Activated naive CD8-positive, alpha-beta T cell (primary cell): ENCODE results near the gene HK1.

ENCODE experiments used
- H3K27ac Mint-ChIP-seq: one replicate; pipeline ENCODE4 v1.8.0; 2021; ENCODE audit warnings: mixed read lengths
- H3K27me3 Mint-ChIP-seq: one replicate; pipeline ENCODE4 v1.8.0; 2021; ENCODE audit warnings: mixed read lengths
- H3K36me3 Mint-ChIP-seq: one replicate; pipeline ENCODE4 v1.8.0; 2021; ENCODE audit warnings: mixed read lengths
- H3K4me1 Mint-ChIP-seq: one replicate; pipeline ENCODE4 v1.8.0; 2021; ENCODE audit warnings: low read depth, mixed read lengths
- H3K4me3 Mint-ChIP-seq: one replicate; pipeline ENCODE4 v1.8.0; 2021; ENCODE audit warnings: mild to moderate bottlenecking, mixed read lengths
- H3K9me3 Mint-ChIP-seq: one replicate; pipeline ENCODE4 v1.8.0; 2021; ENCODE audit warnings: low read depth, mixed read lengths

HK1 gene

DNA sequence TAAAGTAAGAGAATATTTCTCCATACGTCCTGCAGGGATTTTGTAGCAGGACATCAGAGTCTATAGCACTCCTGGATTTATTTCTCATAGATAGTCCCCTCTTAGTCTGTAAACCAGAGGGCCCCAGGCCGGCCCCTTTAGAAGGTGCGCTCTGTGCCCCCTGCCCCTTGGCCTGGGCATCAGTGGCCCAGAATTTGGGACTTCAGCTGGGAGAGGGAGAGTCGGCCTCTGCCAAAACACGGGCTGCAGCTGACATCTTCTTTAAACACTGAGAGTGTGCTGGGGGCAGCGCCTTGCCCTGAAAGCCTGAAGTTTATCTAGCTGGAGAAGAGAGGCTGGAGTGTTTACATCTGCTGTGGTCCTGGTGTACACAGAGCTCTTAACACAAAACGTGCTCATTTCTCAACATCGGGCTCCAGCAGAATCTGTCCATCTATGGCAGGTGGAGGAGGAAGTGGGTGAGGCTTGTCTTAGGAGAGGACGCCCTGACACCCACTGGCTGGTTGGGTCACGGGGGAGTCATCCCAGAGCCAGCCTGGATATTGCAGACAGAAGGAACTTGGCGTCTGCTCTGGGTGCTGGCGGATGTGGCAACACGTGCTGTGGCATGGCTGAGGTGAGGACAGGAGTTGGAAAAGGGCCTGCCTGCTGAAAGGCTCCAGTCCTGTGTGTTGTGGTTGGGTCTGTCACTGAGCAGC, 143.5 kb downstream of the HK1 start:
- peaks cover 36% of the 10 kb centered on the region for H3K4me1 Mint-ChIP-seq
- no peak overlapping the region for H3K4me3 Mint-ChIP-seq
- H3K27ac Mint-ChIP-seq: no peak overlapping the region
- H3K36me3 Mint-ChIP-seq: no peaks in the 10 kb centered on the region
- H3K27me3 Mint-ChIP-seq: no peaks in the 10 kb centered on the region
- no peaks in the 10 kb centered on the region for H3K9me3 Mint-ChIP-seq

DNA sequence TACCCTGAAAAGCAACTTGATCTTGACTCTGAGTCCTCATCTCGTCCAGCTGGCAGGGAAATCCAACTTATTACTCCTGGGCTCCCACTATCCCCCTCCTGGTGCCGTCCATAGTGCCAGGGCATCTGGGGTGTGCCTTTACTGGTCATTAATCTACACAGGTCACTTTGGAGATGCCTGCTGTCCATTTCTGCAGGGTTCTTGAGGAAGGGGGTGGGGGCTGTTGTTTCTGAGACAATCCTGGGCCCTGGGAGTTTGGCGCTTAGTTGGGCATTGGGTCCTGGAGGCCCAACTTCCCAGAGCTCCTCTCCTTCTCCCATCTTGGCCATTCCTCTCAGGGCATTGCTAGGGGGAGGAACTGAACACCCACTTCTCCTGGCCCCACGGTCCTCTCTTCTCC, 144.4 kb downstream of the HK1 start:
- Mint-ChIP-seq H3K4me1 (peaks cover 42% of the 10 kb centered on the region), H3K27me3 (no peaks in the 10 kb centered on the region), H3K4me3 (no peak overlapping the region), H3K9me3 (no peaks in the 10 kb centered on the region), H3K36me3 (no peaks in the 10 kb centered on the region), H3K27ac (no peak overlapping the region)

DNA sequence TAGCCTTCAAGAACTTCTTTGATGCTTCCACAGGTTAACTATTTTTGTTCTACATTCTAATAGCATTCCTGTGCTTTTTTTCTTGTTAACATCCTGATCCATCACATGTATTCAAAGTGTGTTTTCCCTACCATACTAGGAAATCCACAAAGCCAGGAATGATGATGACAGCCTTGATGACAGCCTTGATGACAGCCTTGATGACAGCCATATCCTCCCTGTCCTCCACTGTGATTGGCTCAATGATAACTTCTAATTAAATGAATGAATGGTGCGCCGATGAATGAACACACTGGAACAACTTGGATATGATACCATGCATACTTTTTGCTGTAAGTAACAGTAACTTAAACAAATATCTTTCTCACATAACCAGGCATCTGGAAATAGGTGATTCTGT, 146.7 kb downstream of the HK1 start:
- H3K27ac Mint-ChIP-seq: no peak overlapping the region

DNA sequence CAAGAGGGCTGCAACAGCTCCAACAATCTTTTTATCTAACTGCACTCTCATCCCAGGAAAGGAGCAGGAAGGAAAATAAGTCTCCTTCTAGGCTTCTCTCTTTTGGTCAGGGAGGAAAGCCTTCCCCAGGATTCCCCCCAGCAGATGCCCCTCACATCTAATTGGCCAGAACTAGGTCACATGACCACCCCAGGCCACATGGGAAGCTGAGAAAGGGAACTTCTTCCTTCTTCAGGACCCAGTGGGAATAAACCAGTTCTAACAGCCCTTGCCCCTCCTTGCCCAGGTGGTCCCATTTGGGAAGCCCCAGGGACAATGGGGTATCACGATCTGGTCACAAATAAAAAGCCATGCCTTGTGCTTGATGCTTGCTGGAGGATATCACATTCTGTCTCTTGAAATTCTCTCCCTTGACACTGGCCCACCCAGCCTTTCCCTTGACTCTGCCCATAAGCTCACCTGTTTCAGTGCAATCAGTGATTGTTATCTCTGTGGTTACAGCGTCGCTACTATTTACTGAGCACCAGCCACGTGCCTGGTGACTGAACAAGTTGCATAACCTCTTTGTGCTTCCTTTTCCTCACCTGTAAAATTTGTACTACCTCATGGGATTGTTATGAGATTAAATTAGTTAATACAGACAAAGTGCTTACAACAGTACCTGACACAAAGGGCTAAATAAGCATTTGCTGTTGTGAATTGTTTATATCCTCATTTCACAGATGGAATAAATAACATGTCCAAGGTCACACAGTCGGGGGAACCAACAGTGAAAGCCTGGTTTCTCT, 147.4 kb downstream of the HK1 start:
- no peaks in the 10 kb centered on the region for H3K36me3 Mint-ChIP-seq
- no peaks in the 10 kb centered on the region for H3K9me3 Mint-ChIP-seq
- peaks cover 49% of the 10 kb centered on the region for H3K4me1 Mint-ChIP-seq
- no peaks in the 10 kb centered on the region for H3K27me3 Mint-ChIP-seq
- peak overlapping the region; percentile 4 for H3K27ac Mint-ChIP-seq
- peak overlapping the region; percentile 11 for H3K4me3 Mint-ChIP-seq

More for the DNA sequence above, 146.7 kb downstream of the HK1 start:
- H3K4me1 Mint-ChIP-seq: peaks cover 49% of the 10 kb centered on the region
- no peaks in the 10 kb centered on the region for H3K9me3 Mint-ChIP-seq
- no peak overlapping the region for H3K4me3 Mint-ChIP-seq
- no peaks in the 10 kb centered on the region for H3K36me3 Mint-ChIP-seq
- no peaks in the 10 kb centered on the region for H3K27me3 Mint-ChIP-seq

DNA sequence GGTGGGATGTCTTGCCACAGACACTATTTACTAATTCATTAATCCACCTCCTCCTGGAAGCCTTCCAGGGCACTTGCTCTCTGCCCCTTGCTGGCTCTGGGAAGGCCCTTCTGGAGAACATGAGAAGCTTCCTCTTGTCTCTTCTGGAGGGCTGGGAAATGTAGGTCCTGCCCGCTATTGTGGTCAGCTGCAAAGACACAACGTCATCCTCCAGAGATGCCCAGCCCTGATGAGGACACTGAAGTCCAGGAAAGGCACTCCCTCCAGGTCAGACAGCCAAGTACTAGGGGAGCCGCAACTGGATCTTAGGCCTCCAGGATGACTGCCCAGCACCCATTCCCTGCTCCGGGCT, 148.1 kb downstream of the HK1 start:
- no peaks in the 10 kb centered on the region for H3K27me3 Mint-ChIP-seq
- H3K4me1 Mint-ChIP-seq: peaks cover 49% of the 10 kb centered on the region
- H3K36me3 Mint-ChIP-seq: no peaks in the 10 kb centered on the region
- H3K27ac Mint-ChIP-seq: peak overlapping the region; percentile 10
- H3K4me3 Mint-ChIP-seq: no peak overlapping the region
- H3K9me3 Mint-ChIP-seq: no peaks in the 10 kb centered on the region

DNA sequence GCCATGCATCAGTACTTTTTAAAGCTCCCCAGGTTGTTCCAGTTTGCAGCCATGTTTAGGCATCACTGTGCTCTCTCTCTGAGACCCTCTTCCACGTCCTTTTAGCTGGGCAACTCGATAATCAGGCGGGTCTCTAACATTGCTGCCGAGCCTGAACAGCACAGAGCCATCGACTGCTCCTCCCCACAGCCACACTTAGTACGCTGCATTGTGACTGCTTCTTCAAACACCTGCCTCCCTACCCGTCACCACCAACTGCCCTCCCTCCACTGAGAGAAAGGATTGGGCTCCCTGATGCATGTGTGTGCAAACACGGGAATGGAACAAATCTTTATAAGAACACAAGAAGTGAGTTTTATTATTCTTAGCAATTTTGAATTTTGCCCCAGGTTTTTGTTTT, 149.9 kb downstream of the HK1 start:
- Mint-ChIP-seq H3K36me3 (no peaks in the 10 kb centered on the region), H3K27me3 (no peaks in the 10 kb centered on the region), H3K4me3 (no peak overlapping the region), H3K4me1 (peaks cover 44% of the 10 kb centered on the region), H3K27ac (no peak overlapping the region), H3K9me3 (no peaks in the 10 kb centered on the region)

DNA sequence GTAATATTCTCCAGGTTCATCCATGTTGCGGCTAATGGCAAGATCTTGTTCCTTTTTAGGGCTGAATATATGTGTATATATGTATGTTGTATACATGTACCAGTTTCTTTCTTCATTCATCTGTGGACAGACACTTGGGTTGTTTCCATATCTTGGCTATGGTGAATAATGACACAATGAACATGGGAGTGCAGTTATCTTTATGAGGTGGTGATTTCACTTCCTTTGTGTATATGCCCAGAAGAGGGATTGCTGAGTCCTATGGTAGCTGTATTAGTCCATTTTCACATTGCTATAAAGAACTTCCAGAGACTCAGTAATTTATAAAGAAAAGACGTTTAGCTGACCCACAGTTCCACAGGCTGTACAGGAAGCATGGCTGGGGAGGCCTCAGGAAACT, 155.9 kb downstream of the HK1 start:
- Mint-ChIP-seq H3K27ac (no peak overlapping the region), H3K4me1 (no peaks in the 10 kb centered on the region), H3K27me3 (peaks cover 3% of the 10 kb centered on the region), H3K4me3 (no peak overlapping the region), H3K36me3 (no peaks in the 10 kb centered on the region), H3K9me3 (no peaks in the 10 kb centered on the region)

DNA sequence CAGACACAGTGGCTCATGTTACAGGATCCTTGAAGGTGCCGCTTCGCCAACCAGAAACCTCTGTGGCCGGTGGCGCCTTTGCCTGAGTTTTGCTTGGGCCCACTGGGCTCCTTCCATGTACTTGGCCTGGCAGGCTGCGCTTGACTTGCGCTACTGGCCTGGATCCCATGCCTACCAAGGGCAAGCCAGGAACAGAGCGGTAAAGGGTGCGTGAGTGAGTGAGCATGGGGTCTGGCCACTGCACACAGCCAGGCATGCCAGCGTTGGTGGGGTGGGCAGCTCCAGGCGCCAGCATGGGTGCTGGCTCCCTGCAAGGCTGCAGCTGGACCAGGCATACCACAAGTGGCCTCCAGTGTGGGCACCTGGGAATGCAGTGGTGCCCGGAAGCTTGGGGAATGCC, 156.6 kb downstream of the HK1 start:
- Mint-ChIP-seq H3K4me1 (no peaks in the 10 kb centered on the region), H3K27me3 (peaks cover 3% of the 10 kb centered on the region), H3K4me3 (no peak overlapping the region), H3K27ac (no peak overlapping the region), H3K9me3 (no peaks in the 10 kb centered on the region), H3K36me3 (no peaks in the 10 kb centered on the region)

DNA sequence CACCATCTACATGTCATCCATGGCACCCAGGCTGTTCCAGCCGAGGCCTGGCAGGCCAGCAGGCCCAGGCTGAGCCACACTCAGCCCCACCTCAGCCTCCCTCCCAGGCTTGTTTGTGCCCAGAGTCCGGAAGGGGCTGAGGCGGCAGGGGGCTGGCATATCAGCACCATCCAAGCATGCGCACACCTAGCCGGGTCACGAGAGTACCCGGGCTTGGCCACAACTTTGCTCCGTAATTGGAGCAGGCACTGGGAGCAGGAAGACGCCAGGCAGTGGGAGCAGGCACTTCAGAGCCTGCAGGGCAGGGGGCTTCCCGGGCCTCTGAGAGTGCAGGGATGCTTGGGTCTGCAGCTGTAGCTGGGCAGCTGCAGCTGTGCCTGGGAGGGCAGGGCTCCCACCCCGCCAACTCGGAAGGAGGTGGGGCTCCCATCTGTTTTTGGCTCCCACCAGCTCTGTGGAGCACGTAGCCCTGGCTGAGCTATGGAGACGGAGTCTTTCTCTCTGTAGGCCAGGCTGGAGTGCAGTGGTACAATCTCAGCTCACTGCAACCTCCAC, 157.7 kb downstream of the HK1 start:
- Mint-ChIP-seq H3K27me3 (peaks cover 3% of the 10 kb centered on the region), H3K4me1 (no peaks in the 10 kb centered on the region), H3K27ac (no peak overlapping the region), H3K36me3 (no peaks in the 10 kb centered on the region), H3K9me3 (no peaks in the 10 kb centered on the region), H3K4me3 (no peak overlapping the region)

DNA sequence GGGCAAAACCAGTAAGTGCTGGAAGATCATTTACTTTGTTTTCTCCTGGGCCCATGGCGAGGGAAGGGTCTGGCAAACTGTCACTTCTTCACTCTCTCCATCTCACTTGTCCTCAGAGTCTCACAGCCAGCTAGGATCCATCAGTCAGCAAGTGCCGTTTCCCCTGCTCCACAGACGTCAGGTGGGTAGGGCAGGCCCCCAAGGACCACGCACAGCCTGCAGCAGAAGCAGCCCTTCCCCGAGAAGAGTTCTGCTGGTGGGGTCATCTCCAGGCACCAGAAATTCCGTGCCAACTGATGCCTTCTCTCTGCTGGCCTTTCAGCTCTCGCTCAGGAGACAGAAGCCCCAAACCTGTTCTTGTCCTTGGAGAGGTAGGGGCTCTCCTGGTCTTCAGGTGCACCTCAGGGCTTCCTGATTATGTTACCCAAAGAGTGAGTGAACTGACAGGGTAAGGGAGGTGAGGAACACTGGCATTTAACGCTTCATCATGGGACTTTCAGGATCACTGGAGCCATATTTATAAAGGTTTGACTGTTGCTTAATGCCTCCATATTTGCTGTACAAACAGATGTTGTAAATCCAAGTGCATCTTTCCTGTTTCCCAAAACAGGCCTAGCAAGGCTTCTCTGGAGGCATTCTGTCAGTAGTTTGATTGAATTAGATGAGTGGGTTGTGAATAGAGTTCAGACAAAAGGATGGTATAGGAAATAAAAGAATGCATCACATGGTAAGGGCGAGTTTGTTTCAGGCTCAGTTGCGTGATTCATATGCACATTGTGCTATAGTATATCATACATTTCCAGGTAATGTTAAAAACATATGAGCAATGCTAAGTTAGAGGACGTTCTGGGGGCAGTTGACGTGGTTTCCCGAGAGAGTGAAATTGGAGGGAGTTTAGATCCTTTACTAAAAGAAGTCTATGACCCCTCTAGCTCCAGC, 159.3 kb downstream of the HK1 start:
- no peaks in the 10 kb centered on the region for H3K9me3 Mint-ChIP-seq
- H3K27ac Mint-ChIP-seq: no peak overlapping the region
- no peaks in the 10 kb centered on the region for H3K36me3 Mint-ChIP-seq
- H3K27me3 Mint-ChIP-seq: peaks cover 3% of the 10 kb centered on the region
- no peak overlapping the region for H3K4me3 Mint-ChIP-seq
- no peaks in the 10 kb centered on the region for H3K4me1 Mint-ChIP-seq

DNA sequence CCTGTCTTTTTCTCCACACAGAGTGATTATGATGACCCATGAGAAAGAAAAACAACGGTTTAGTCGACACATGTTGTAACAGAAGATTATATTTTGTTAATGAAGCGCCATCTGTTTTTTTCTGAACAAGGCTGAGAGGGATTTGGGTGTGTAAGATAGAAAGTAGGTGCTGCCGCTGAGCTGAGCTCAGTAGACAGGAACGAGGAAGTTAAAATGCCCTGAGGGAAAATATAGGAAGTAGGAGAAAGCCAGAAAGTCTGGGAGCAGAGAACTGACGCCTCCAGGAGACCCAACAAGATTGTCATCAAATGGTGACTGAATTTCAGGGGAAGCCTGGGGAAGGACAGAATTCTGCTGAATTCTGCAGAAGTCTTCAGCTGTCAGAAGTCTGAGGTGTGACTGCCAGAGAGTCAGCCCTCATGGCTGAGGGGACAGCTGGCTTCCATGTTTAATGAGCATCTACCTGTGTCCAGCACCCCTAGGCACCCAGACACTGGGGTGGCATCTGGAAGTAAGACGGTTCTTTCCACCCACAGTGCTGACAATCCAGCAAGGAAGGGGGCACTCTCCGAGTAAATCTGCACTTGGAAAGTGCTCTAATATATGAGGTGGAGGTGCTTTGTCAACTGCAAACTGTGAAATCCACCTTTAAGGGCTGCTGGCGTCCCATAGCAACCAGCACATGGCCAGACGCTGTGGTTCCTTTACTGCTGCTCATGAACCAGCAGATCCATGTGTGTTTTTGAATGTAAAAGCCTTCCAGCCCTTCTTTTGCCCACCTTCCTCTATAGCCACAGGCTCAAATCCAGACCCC, 160.4 kb downstream of the HK1 start:
- H3K4me1 Mint-ChIP-seq: no peaks in the 10 kb centered on the region
- no peaks in the 10 kb centered on the region for H3K36me3 Mint-ChIP-seq
- H3K4me3 Mint-ChIP-seq: no peak overlapping the region
- H3K9me3 Mint-ChIP-seq: no peaks in the 10 kb centered on the region
- peaks cover 3% of the 10 kb centered on the region for H3K27me3 Mint-ChIP-seq
- H3K27ac Mint-ChIP-seq: no peak overlapping the region

DNA sequence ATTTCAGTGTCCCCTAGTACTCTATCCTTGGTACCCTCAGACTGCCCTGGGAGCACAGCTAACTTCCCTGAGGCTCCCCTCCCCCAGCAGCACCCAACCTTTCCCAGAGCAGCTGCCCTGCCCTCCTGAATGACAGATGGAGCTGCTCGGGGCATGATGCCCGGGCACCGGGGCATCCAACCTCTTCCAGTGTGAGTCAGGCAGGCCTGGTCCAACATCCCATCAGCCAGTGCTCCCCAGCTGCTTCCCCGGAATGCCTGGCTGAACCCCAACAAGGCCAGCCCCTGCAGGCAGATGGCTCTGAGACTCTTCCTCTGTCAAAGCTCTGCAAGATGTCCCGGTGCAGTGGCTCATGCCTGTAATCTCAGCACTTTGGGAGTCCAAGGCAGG, 161.0 kb downstream of the HK1 start:
- Mint-ChIP-seq H3K4me3 (no peak overlapping the region), H3K27me3 (peaks cover 3% of the 10 kb centered on the region), H3K9me3 (no peaks in the 10 kb centered on the region), H3K4me1 (no peaks in the 10 kb centered on the region), H3K36me3 (no peaks in the 10 kb centered on the region), H3K27ac (no peak overlapping the region)

DNA sequence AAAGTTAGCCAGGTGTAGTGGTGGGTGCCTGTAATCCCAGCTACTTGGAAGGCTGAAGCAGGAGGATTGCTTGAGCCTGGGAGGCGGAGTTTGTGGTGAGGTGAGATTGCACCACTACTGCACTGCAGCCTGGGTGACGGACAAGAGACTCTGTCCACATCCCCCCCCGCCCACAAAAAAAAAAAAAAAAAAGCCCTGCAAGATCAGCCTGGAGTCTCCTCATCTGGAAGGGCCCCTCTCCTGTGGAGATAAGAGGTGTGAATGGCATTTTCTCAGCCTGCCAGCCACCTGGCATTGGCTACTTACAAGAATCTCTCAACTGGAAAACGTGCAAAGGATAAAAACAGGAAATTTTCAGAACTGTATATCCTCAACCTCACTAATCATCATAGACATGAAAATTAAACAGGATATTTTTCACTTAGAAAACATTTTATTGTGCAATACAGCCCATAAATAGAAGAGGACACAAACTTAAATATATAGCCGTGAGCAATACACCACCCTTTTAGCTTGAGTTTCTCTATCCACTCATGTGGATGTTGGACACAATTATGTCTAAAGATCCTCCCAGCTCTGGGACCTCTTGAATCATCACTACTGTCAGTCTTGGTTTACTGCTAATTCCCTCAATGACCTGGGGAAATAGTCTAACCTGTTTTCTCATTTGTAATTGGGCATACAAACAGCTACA, 161.7 kb downstream of the HK1 start:
- H3K9me3 Mint-ChIP-seq: no peaks in the 10 kb centered on the region
- H3K36me3 Mint-ChIP-seq: no peaks in the 10 kb centered on the region
- no peaks in the 10 kb centered on the region for H3K4me1 Mint-ChIP-seq
- H3K27ac Mint-ChIP-seq: no peak overlapping the region
- H3K4me3 Mint-ChIP-seq: no peak overlapping the region
- H3K27me3 Mint-ChIP-seq: peaks cover 3% of the 10 kb centered on the region

DNA sequence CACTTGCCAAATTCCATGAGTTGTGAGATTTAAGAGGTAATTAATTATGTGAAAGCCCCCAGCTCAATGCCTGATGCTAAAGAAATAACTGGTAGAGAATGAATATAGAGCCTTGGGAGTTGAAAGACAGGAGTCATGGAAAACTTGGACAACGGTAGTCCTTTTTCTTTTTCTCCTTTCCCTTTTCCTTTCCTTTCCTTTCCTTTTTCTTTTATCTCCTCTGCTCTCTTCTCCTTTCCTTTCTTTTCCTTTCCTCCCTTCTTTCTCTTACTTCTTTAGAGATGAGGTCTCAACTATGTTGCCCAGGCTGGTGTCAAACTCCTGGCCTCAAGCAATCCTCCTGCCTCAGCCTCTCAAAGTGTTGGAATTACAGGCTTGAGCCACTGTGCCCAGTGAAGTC, 165.1 kb downstream of the HK1 start:
- no peak overlapping the region for H3K27ac Mint-ChIP-seq

More for the DNA sequence above, 165.1 kb downstream of the HK1 start:
- Mint-ChIP-seq H3K36me3 (no peaks in the 10 kb centered on the region), H3K4me3 (no peak overlapping the region), H3K9me3 (no peaks in the 10 kb centered on the region), H3K4me1 (no peaks in the 10 kb centered on the region), H3K27me3 (no peaks in the 10 kb centered on the region)
